Lower leg skin (tissue), 4 donors: ENCODE data around the gene ZCCHC24. TPM values are rescaled to one million over a fixed set of nuclear protein-coding genes. Genes with fewer than 3 reads are reported as not detected.

Source experiments
- DNase-seq, 2 donors: peaks; one replicate each; pipeline ENCODE4 v3.0.0-alpha.2; 2019; ENCODE audit warnings: low spot score in 2 of 2
- H3K4me3 ChIP-seq: fragments of 200-600 bp; sonication (generic); 2 replicates; pipeline ENCODE4 v1.5.1; 2017; ENCODE audit warnings: mild to moderate bottlenecking, low read depth; ENCODE audit not compliant: poor library complexity, severe bottlenecking
- POLR2A ChIP-seq, 2 donors: fragments of 450-650 bp; IDR thresholded peaks; one replicate each; pipeline ENCODE4 v1.6.1; 2016 to 2017; ENCODE audit warnings: antibody characterized with exemption in 2 of 2, mild to moderate bottlenecking in 1 of 2, moderate library complexity in 1 of 2
- WGBS, 2 donors: methylation state at CpG; one replicate each; pipeline ENCODE4 v1.1.5; 2018; 5-methylcytosine and 5-hydroxymethylcytosine counted together
- intact Hi-C: fragments of 100-400 bp; cut with DNase I; formaldehyde crosslinking; loops from one replicate; pipeline ENCODE4 v1.15.0; 2023; ENCODE audit warnings: low total_unique reads
- total RNA-seq, 4 donors: library from RNA; depleted of rRNA; stranded (reverse); fragments of >200 nt; gene quantifications; one replicate each; pipeline ENCODE4 v1.1.0, GENCODE V29; 2016
- TF ChIP-seq, protein P1 (sequence below), 3 donors: fragments of 450-650 bp; IDR thresholded peaks; one replicate each; pipeline ENCODE4 v1.5.1; 2016; ENCODE audit warnings: antibody characterized with exemption in 3 of 3, mild to moderate bottlenecking in 3 of 3, moderate library complexity in 2 of 3

Gene ZCCHC24
- total RNA-seq, 4 donors from 2014 or later = 9.9 to 16.8 (median 13.1) TPM

DNA sequence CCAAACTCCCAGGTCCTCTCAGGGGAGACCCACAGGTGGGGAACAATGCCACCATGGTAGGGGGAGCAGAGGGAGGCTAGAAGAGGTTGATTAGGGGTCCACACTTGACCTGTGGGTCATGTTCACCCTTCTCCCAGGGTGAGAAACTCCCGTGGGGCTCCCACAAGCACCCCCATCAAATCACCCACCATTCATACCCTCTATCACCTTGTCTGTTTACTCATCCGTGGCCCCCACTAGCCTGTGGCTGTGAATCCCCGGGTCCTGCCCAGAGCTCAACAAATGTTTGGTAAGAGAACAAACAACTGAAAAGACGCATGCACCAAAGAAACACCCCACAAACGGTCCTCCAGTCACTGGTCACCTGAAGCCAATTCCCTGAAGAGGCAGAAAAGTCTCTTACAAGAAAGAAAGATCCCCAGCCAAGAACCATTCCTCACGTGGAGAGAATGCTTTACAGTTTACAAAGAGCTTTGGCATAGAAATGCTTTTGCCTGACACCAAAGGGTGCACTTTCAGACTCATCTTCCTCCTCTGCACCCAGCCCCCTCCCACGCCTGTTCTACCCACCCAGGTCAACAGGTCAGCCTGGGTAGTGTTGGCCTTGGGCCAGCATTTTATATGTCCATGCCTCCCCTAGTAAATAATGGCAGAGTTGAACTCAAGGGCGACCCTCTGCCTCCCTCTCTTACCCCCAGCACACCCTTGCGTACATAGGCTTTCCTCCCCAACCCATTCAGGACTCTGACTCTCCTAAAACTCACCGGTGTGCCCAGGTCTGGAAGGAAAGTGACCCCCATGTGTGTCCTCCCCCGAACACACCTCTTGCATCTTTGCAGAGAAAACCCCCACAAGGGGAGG, 1.9 kb downstream of the ZCCHC24 start:
- intact Hi-C loops = no loop called here
- TF ChIP-seq, protein P1, sequence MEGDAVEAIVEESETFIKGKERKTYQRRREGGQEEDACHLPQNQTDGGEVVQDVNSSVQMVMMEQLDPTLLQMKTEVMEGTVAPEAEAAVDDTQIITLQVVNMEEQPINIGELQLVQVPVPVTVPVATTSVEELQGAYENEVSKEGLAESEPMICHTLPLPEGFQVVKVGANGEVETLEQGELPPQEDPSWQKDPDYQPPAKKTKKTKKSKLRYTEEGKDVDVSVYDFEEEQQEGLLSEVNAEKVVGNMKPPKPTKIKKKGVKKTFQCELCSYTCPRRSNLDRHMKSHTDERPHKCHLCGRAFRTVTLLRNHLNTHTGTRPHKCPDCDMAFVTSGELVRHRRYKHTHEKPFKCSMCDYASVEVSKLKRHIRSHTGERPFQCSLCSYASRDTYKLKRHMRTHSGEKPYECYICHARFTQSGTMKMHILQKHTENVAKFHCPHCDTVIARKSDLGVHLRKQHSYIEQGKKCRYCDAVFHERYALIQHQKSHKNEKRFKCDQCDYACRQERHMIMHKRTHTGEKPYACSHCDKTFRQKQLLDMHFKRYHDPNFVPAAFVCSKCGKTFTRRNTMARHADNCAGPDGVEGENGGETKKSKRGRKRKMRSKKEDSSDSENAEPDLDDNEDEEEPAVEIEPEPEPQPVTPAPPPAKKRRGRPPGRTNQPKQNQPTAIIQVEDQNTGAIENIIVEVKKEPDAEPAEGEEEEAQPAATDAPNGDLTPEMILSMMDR (IDR thresholded peaks at IDR 0.05) = no peak
- no peak for TF ChIP-seq POLR2A (IDR thresholded peaks at IDR 0.05)
- peak in 1 of 2 donors; percentile 87 for DNase-seq
- 43 to 48% methylated on average over 11 of the region's 11 CpGs for WGBS, 2 donors
- peak overlapping the region; percentile 47 for H3K4me3 ChIP-seq

DNA sequence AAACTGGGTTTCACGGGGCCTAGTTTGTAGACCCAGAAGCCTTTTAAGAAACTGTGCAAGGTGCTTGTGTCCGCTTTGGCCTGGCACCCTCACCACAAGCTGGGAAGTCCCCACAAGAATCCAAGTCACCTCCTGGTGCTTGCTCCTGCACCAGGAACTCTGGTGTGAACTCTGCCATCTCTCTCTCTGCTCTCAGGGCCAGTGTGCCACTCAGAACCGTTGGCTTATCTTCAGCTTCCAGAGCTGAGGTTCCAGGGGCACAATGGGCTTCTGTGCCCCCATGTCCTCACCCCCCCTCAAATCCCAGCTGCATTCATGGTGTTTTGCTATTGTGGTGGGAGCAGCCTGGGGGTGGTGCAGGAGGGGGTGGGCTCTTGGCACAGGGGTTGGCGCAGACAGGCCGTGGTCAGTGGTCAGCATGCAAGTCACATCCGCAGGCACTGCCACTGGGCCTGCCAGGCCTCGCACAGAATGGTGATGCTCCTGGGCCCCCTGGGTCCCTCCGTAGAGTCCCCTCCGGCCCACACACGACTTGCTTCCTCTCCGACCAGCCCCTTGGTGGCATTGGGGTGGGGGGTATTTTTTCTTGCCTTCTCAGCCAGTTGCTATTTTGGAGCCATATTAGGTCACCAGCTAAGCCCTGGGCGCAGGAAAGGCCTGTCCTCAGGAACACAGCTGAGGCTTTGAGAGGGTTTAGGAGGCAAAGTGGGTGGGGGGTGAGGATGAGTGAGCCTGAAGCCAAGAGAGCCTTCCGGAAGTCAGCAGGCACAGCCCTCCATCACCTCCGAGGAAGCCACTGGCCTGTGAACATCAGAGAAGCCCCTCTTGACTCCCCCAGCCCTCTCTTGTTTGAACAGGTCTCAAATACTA, 3.0 kb downstream of the ZCCHC24 start:
- intact Hi-C loops = no loop called here
- WGBS, 2 donors = 72 to 82% methylated on average over 14 of the region's 14 CpGs
- TF ChIP-seq POLR2A (IDR thresholded peaks at IDR 0.05) = no peak
- TF ChIP-seq, protein P1 (IDR thresholded peaks at IDR 0.05) = no peak
- DNase-seq = peak in 1 of 2 donors; percentile 81
- H3K4me3 ChIP-seq = no peak overlapping the region

DNA sequence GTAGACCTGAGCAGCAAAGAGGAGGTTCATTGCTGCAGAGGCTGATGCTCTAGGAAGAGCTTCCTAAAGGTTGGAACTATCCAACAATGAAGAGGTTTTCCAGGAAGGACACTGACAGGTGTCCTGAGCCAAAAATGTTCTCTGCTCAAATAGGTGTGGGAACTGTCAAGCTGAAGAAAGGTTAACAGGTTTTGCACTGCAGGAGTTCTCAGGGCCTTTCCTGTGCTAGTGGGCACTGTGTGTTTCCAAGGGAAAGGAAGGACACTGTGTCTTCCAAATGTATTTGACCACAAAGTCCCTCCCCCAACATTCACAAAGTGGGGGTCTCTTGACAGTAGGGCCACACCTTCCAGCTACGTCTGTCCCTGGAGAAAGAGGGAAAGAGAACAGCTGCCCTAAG, 4.0 kb downstream of the ZCCHC24 start:
- 67 to 100% methylated on average over 1 of the region's 1 CpG for WGBS, 2 donors
- peak in 1 of 2 donors; percentile 34 for DNase-seq
- H3K4me3 ChIP-seq = no peak overlapping the region
- TF ChIP-seq, protein P1 (IDR thresholded peaks at IDR 0.05) = no peak
- TF ChIP-seq POLR2A (IDR thresholded peaks at IDR 0.05) = no peak
- intact Hi-C loops = no loop called here

DNA sequence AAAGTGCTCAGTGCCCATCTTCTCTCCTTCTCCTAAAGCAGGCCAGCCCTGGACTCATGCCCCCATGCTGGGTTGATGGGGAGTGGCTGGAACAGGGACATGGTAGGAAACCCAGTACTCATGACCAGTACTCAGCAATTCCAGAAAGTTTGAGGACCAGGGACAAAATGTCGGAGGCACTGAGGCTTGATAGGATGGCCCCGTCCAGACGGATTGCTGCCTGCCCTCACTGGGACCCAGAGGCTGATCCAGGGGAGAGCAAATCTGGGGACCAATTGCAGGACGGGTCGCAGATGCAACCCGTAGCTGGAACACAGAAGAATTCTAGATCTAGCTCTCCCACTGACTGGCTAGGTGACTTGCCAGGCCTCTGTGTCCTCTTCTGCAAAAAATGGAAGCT, 5.1 kb downstream of the ZCCHC24 start:
- intact Hi-C loops = no loop called here
- TF ChIP-seq, protein P1 (IDR thresholded peaks at IDR 0.05) = no peak
- TF ChIP-seq POLR2A (IDR thresholded peaks at IDR 0.05) = no peak
- DNase-seq = peak in 1 of 2 donors; percentile 74
- WGBS, 2 donors = 82 to 92% methylated on average over 6 of the region's 6 CpGs
- H3K4me3 ChIP-seq = no peak overlapping the region

DNA sequence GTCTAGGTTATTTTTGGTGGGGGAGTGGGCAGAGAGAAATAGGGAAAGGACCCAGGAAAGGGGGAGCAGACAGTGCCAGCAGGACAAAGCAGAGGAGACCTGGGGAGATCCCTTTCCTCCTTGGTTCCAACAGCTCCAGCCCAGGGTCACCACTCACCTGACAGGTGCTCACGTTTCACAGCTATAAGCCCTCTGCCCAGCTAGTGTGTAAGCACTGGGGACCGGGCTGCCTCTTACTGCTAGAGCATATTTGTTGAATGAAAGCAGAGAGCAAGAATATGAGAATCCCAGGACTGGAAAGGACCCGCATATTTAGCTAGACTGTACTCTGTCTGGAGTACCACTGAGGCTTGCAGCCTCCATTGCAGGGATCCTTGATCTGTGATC, 6.7 kb downstream of the ZCCHC24 start:
- WGBS, 2 donors = 79 to 94% methylated on average over 3 of the region's 3 CpGs
- TF ChIP-seq, protein P1 (IDR thresholded peaks at IDR 0.05) = no peak
- no peak for DNase-seq
- intact Hi-C loops = no loop called here
- no peak overlapping the region for H3K4me3 ChIP-seq
